ENCODE results near the gene BCAR3. TPM values are rescaled to one million over a fixed set of nuclear protein-coding genes. Genes with fewer than 3 reads are reported as not detected.

BCAR3 gene
- total RNA-seq, 1 experiment from 2014 or later, result 49.5 TPM

DNA sequence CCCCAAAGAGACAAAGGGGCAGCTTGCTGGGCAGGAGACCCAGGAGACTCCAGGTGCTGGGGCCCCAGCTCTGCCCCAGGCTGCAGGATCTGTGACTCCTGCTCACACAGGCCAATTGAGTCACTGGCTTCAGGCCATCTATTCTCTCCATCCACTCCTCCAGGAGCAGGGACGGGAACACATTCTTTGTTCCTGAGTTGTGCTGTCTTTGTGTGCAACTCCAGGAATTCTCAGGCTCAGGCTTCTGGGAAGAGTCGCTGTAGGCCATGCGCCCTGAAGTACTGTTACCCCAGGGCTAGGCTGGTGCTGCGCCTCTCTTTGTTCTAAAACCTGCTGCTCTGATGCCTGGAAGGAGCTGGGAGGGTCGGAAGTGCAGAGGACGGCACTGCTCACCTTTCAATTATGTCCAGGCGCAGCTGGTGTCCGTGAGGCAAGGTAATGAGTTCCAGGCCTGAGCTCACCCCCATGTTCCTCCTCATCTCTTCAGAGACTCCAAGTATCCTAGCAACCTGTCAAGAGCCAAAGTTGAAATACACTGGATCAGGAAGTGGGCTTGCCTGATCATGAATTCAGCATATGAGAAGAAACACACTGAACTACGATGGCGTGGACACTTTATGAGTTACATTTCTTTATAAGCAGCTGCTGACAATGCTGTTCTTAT, 105.9 kb downstream of the BCAR3 start:
- no peak for DNase-seq (ENCODE audit: low read depth in 1 of 2, low spot score in 2 of 2)
- Histone ChIP-seq H3K9me3 (replicated peaks) (no peaks in the 10 kb centered on the region), H3K27ac (no peak overlapping the region), H3K4me3 (no peak overlapping the region), H3K4me1 (replicated peaks) (peaks cover 25% of the 10 kb centered on the region), H3K36me3 (peaks cover 92% of the 10 kb centered on the region), H3K27me3 (replicated peaks) (no peaks in the 10 kb centered on the region)

DNA sequence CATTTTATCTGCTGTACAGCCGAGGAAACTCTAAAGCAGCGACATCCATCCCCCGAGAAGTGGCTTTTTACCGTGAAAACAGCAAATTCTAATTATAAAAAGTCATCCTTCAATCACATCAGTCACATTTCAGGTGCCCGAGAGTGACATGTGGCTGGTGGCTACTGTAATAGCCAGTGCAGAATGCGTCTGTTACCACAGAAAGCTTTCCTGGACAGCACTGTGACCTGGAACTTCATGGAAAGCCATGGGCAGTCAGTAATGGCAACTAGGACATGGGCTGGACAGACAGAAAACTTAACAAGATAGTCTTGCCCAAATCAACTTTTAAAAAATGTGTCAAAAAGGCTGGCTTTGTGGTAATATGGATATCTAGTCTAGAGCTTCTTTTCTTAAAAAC, 106.6 kb downstream of the BCAR3 start:
- peaks cover 96% of the 10 kb centered on the region for H3K36me3 ChIP-seq

DNA sequence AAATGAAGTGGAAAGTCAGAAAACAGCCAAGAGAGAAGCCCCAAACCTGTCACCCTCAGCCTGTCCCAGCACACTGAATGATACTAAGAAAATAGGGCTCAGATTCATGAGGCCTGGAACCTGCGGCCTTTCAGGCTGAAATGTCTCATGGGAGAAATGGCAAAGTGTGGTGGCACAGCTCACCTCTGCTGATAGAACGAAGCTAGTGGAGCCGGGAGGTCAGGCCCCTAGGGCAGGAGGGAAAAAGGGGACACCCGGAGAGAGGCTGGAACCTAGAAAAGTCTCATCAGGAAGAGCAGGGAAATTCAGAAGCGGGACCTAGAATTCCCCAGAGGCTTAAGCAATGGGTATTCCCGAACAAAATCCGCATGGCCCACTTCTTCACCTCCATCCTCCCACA, 107.1 kb downstream of the BCAR3 start:
- no peak for DNase-seq (ENCODE audit: low read depth in 1 of 2, low spot score in 2 of 2)
- Histone ChIP-seq H3K9me3 (replicated peaks) (no peaks in the 10 kb centered on the region), H3K27me3 (replicated peaks) (no peaks in the 10 kb centered on the region), H3K4me1 (replicated peaks) (peaks cover 12% of the 10 kb centered on the region), H3K27ac (no peak overlapping the region), H3K36me3 (peaks cover 98% of the 10 kb centered on the region), H3K4me3 (no peak overlapping the region)

More for the DNA sequence above, 106.6 kb downstream of the BCAR3 start:
- H3K4me1 ChIP-seq (replicated peaks), result peaks cover 17% of the 10 kb centered on the region
- no peak overlapping the region for H3K4me3 ChIP-seq
- no peaks in the 10 kb centered on the region for H3K9me3 ChIP-seq (replicated peaks)
- no peaks in the 10 kb centered on the region for H3K27me3 ChIP-seq (replicated peaks)
- DNase-seq (ENCODE audit: low read depth in 1 of 2, low spot score in 2 of 2), result no peak
- no peak overlapping the region for H3K27ac ChIP-seq

DNA sequence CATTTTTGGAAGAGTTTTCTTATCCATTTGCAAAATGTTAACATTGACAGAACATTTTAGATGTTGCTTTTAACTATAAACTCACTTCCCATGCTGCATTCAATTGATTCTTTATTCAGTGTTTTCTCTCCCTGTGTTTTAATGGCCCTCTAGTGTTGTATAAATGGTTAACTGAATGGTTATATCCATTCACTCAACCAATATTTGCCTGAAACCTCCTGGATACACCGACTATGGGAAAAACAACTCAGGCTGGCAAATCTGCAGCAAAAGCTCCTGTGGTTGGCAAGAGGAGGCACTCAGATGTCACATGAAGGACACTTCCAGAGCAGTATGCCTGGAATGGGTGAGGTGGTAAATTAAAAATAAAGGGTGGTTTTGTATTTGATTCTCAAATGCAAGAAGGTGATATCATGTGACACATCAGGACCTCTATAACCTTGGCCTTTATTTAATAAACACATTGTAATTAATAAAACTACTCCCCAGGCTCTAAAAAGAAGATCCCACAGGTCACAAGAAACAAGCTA, 107.6 kb downstream of the BCAR3 start:
- H3K27me3 ChIP-seq (replicated peaks), result no peaks in the 10 kb centered on the region
- H3K27ac ChIP-seq, result no peak overlapping the region
- peaks cover 98% of the 10 kb centered on the region for H3K36me3 ChIP-seq
- H3K4me3 ChIP-seq, result no peak overlapping the region
- DNase-seq (ENCODE audit: low read depth in 1 of 2, low spot score in 2 of 2), result no peak
- H3K9me3 ChIP-seq (replicated peaks), result no peaks in the 10 kb centered on the region
- peaks cover 7% of the 10 kb centered on the region for H3K4me1 ChIP-seq (replicated peaks)

DNA sequence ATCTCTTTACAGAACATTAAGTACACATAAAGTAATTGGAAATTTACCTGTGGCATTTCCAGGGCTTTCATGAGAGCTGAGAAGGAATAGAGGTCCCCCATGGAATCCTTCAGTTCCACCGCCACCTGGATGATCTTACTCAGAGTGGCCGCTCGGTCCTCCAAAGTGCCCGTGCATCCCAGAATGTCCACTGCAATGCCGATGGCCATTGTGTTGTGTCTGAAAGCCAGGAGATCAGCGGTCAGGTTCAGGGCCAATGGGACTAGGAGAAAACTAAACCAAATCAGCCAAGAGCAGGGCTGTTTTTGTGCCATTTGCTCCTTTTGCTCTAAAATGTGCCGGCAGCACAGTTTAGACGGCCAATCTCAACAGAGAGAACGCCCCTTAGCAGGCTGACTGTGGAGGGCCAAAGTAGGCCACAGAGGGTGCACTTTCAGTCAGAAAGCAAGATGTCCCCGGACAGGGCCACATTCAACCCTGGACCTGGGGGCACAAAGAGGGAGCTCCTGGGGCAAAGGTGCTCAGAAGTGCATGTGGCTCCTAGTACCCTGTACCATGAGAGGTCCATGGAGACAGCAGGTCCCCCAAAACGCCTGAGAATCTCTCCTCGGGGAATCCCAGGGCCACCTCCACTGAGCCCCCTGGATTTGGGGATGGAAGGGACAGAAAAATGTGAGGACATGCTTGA, 109.9 kb downstream of the BCAR3 start:
- Histone ChIP-seq H3K36me3 (peaks cover 98% of the 10 kb centered on the region), H3K4me3 (no peak overlapping the region), H3K4me1 (replicated peaks) (peaks cover 10% of the 10 kb centered on the region), H3K27me3 (replicated peaks) (no peaks in the 10 kb centered on the region), H3K9me3 (replicated peaks) (no peaks in the 10 kb centered on the region), H3K27ac (no peak overlapping the region)
- no peak for DNase-seq (ENCODE audit: low read depth in 1 of 2, low spot score in 2 of 2)

DNA sequence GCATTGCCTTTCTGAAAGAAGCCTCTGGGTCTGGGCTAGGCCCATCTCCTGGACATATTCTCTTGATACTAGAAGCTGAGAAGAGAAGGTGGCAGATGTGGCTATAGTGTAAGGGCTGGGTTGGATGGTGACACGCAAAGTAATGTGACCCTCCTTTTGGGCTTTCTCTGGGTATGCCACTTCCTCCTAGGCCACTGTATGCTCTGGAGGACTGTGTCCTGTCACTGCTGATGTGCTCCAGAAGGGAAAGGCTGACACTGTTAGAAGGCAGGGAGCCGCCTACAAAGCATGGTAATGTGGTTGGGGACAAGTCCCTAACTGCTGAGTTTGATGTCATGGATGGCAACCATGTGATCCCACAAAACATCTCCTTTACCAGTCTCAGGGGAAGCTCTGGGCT, 112.1 kb downstream of the BCAR3 start:
- DNase-seq (ENCODE audit: low read depth in 1 of 2, low spot score in 2 of 2), result no peak
- Histone ChIP-seq H3K27me3 (replicated peaks) (no peaks in the 10 kb centered on the region), H3K4me1 (replicated peaks) (peaks cover 10% of the 10 kb centered on the region), H3K36me3 (peaks cover 98% of the 10 kb centered on the region), H3K9me3 (replicated peaks) (no peaks in the 10 kb centered on the region), H3K4me3 (no peak overlapping the region), H3K27ac (no peak overlapping the region)

DNA sequence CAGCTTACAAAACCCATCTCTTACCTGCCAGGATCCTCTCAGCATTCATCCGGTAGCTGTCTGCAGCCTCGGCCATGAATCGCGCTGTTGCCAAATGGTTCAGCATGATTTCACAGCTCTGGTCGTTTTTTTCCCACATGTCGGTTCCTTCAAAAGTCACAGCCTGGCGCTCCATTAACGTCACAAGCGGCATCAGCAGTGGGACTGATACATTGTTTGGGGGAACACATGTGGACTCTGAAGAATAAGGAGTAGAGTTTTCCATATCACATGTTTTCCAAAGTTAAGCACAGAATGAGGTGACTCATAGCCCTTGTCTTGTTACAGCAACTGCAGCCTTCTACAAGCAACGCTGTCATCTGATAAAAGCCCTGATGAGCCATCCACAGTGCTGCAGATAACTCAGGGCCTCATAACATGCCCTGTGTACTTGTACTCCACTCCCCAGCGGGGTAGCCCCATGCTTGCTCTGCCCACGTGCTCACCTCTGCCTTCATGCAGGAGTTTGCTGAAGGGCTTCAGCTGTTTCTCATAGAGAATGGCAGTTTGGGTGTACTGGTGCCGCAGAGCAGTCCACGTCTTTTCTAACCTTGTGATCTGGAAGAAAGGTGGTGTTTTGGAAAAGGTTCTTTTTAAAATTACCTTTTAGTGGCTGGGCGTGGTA, 114.2 kb downstream of the BCAR3 start:
- H3K27ac ChIP-seq, result no peak overlapping the region
- H3K36me3 ChIP-seq, result peaks cover 95% of the 10 kb centered on the region
- H3K27me3 ChIP-seq (replicated peaks), result no peaks in the 10 kb centered on the region
- H3K9me3 ChIP-seq (replicated peaks), result no peaks in the 10 kb centered on the region
- H3K4me3 ChIP-seq, result no peak overlapping the region
- peak in 1 of 2 experiments; percentile 16 for DNase-seq (ENCODE audit: low read depth in 1 of 2, low spot score in 2 of 2)
- H3K4me1 ChIP-seq (replicated peaks), result peaks cover 10% of the 10 kb centered on the region

DNA sequence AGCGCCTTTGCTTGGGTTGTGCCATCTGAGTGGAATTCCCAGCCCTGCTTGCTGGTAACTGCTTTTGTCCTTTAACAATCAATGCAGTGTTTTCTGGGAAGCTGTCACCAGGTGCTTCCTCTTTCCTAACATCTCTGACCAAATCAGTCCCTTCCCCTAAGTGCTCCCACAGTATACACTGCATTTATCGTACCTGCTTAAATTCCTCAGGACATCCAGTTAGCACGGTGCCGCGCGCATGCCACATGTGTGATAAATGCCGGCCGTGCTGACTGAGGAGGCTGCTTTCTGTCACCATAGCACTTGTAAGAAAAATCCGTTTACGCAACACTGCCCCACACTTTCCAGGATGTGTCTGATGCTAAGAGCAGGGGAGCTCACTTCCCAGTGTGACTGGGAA, 115.4 kb downstream of the BCAR3 start:
- H3K4me3 ChIP-seq, result no peak overlapping the region
- H3K36me3 ChIP-seq, result peaks cover 94% of the 10 kb centered on the region
- peaks cover 10% of the 10 kb centered on the region for H3K4me1 ChIP-seq (replicated peaks)
- DNase-seq (ENCODE audit: low read depth in 1 of 2, low spot score in 2 of 2), result no peak
- H3K9me3 ChIP-seq (replicated peaks), result no peaks in the 10 kb centered on the region
- no peaks in the 10 kb centered on the region for H3K27me3 ChIP-seq (replicated peaks)
- no peak overlapping the region for H3K27ac ChIP-seq

DNA sequence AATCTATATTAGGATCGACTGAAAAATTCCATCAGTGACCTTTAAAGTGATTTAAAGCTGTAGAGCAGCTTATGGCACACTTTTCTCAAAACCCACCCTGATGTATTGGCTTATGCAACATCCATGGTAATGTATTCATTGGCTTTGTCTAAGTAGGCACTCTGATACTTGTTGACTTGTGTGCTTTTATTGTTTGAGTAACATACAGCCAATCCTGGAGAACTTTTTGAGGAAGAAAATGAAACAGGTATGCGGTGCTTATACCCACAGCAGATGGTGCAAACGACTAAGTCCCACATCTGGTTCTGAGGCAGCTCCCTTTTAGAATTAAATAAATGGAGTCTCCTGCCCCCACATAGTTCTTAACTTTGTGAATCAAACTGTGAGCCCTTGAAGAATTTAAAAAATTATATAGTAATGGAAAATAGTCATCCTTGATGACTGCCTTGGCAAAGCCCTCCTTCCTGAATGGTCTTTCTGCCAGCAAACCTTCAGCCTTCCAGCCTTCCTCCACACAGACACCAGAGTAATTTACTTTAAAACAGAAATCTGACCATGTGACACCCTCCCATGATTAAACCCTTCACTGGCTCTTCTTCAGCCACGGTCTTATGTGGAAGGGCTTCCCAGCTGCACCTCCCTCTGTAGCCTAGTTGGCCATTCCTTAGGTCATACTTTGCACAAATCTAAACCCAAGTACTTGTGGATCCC, 116.0 kb downstream of the BCAR3 start:
- H3K9me3 ChIP-seq (replicated peaks), result no peaks in the 10 kb centered on the region
- no peak overlapping the region for H3K4me3 ChIP-seq
- peaks cover 94% of the 10 kb centered on the region for H3K36me3 ChIP-seq
- peaks cover 10% of the 10 kb centered on the region for H3K4me1 ChIP-seq (replicated peaks)
- H3K27ac ChIP-seq, result no peak overlapping the region
- no peaks in the 10 kb centered on the region for H3K27me3 ChIP-seq (replicated peaks)
- DNase-seq (ENCODE audit: low read depth in 1 of 2, low spot score in 2 of 2), result no peak

DNA sequence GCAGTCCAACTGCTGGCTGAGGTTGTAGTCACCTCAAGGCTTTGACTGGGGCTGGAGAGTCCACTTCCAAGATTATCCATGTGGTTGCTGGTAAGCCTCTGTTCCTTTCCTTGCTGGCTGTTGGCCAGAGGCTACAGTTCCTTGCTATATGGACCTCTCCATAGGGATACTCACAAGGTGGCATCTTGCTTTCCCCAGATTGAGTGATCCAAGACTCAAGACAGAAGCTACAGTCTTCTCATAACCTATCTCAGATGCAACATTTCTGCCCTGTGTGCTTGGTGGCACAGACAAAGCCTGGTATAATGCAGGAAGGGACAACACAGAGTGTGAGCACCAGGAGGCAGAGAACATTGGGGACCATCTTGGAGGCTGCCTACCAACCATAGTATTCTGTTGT, 121.9 kb downstream of the BCAR3 start:
- H3K36me3 ChIP-seq, result peaks cover 60% of the 10 kb centered on the region
- H3K27ac ChIP-seq, result no peak overlapping the region
- H3K9me3 ChIP-seq (replicated peaks), result no peaks in the 10 kb centered on the region
- no peak overlapping the region for H3K4me3 ChIP-seq
- DNase-seq (ENCODE audit: low read depth in 1 of 2, low spot score in 2 of 2), result no peak
- peaks cover 6% of the 10 kb centered on the region; the same call in 1 of the 2 replicates for H3K4me1 ChIP-seq (replicated peaks)
- H3K27me3 ChIP-seq (replicated peaks), result no peaks in the 10 kb centered on the region

DNA sequence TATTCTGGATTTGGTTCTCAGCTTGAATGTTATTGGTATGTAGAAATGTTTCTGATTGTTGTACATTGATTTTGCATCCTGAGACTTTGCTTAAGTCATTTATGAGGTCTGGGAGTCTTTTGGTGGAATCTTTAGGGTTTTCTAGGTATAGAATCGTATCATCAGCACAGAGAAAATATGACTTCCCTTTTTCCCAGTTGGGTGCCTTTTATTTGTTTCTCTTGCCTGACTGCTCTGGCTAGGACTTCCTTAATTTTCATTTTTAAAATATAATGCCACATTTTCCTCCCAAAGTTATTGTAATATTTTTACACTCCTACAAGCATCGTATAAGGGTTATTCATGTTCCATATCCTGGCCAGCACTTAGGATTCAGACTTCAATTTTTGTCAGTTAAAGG, 122.6 kb downstream of the BCAR3 start:
- Histone ChIP-seq H3K4me3 (no peak overlapping the region), H3K36me3 (peaks cover 56% of the 10 kb centered on the region), H3K4me1 (replicated peaks) (peaks cover 11% of the 10 kb centered on the region), H3K27ac (no peak overlapping the region), H3K9me3 (replicated peaks) (no peaks in the 10 kb centered on the region), H3K27me3 (replicated peaks) (no peaks in the 10 kb centered on the region)
- DNase-seq (ENCODE audit: low read depth in 1 of 2, low spot score in 2 of 2), result no peak

DNA sequence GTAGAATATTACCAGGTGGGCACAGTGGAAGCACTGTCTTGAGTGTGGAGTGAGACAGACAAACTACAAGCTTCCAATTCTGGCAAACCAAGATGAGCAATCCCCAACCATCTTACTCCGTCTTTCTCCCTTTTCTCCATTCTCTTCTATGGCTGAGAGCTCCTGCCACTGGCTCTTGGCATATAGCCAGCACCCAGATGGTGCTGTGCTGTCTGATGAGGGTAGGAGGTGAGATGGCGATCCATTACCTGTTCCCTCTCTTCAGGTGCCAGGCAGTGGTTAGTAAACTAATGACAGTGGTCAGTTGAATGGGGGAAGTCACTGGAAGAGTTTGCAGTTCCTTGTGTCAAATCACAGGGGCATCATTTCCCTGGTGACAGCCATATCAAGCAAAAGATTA, 125.3 kb downstream of the BCAR3 start:
- DNase-seq (ENCODE audit: low read depth in 1 of 2, low spot score in 2 of 2), result no peak
- no peak overlapping the region for H3K4me3 ChIP-seq
- peaks cover 31% of the 10 kb centered on the region for H3K4me1 ChIP-seq (replicated peaks)
- H3K36me3 ChIP-seq, result peaks cover 32% of the 10 kb centered on the region
- no peaks in the 10 kb centered on the region for H3K27me3 ChIP-seq (replicated peaks)
- no peaks in the 10 kb centered on the region for H3K9me3 ChIP-seq (replicated peaks)
- H3K27ac ChIP-seq, result no peak overlapping the region

DNA sequence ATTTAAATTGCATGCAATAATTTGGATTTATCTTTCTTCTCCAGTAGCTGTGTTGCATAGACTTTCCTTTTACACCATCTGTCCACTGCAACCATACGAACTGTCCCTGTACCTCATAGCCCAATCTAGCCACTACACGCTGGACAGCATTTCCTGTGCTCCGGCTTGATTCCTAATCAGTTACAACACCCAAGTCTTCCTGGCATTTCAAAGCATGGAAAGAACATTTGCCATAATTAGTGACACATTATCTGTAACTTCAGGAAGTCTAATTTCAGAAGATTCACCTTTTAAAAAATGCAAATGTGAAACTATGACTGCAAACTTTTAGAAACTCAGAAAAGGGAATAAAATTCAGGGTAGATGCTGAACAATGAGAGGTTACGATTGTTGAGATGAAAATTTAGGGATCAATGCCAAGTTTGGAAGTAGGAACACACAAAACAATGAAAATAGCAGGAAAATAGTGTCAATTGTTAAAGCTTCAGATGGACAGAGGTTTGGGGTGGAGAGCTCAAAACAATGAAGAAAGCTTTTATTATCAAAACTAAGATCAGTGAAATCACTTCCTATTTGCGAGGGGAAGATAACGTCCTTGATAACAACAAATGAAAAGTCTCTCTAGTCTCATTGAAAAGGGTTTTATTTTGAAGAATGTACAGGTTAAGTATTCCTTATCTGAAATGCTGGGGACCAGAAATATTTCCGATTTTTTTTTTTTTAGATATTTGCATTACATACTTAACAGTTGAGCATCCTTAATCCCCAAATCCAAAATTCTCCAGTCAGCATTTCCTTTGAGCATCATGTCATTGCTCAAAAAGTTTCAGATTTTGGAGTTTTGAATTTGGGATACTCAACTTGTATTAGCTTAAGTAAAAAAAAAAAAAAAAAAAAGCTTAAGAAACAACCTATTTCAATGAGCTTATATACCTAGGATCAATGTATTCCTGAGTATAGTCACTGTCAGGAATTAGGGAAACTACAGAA, 126.5 kb downstream of the BCAR3 start:
- no peak overlapping the region for H3K27ac ChIP-seq
- H3K27me3 ChIP-seq (replicated peaks), result no peaks in the 10 kb centered on the region
- no peak overlapping the region for H3K4me3 ChIP-seq
- DNase-seq (ENCODE audit: low read depth in 1 of 2, low spot score in 2 of 2), result no peak
- H3K36me3 ChIP-seq, result peaks cover 20% of the 10 kb centered on the region
- H3K4me1 ChIP-seq (replicated peaks), result peaks cover 31% of the 10 kb centered on the region
- H3K9me3 ChIP-seq (replicated peaks), result no peaks in the 10 kb centered on the region
